ENCODE measurements around the gene CCDC47. TPM values are rescaled to one million over a fixed set of nuclear protein-coding genes. Genes with fewer than 3 reads are reported as not detected.
"Not testable (repeated sequence)": the region's sequence is repeated elsewhere in the genome, so short reads cannot be mapped to it uniquely, and the experiment has no call there.

The CCDC47 gene
- total RNA-seq, 2 experiments from 2014 or later: 47.0 to 54.8 TPM

DNA sequence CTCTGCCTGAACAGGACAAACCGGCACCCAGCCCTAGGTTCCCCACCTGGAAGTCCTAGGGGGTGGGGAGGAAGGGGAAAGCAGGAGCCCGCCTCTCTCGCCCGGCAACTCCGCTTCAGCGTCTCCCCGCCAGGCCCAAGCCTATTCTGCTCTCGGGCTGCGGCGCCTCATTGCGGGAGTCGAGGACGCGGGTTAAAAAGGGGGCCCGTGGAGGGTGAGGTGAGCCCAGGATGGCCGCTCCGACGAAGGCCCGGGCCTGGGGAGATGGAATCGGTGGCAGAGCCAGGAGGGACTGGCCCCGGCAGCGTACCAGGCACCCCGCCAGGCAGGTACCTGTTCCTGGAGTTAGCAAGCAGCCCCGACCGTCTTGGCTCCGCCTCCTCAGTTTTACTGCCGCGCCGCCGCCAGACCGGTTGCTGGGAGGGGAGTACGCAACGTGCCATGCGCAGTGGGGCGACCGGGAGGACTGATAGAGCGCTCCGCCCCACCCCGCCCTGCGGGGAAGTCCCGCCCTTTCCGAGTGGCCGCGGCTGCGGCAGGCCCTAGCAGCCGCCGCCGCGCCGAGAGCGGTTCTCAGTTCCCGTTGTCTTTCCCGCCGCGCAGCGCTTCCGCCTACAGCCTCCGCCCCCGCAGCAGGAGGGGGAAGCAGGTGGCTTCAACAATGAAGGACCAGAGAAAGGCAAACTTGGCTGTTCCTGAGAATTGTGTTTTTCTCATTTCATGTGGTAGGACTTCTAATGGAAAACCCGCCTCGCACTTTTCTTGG lies 31.8 kb downstream of the CCDC47 start, which contains the start of gene STRADA:
Gene STRADA (minus strand): TSS at position 392 of the 766 bp plus-strand sequence. CDS start 13,430 bp downstream, outside the sequence.
- peak within 1 kb of the TSS; percentile 92 for H3K4me3 Mint-ChIP-seq
- peak; percentile 93 for ATAC-seq (ENCODE audit: low read depth)
- POLR2A ChIA-PET: interaction anchor here (0.6 to 3.4 kb wide), 22 partner anchors 10 to 322 kb away, joined by 3 to 56 read pairs (median 5); partner anchors contain the start of genes CCDC47, DDX42, LIMD2 and MAP3K3
- H3K9me3 Mint-ChIP-seq: no peaks in the 10 kb centered on the region
- peaks cover 13% of the 10 kb centered on the region for H3K36me3 Mint-ChIP-seq
- H3K27me3 Mint-ChIP-seq: no peaks in the 10 kb centered on the region
- H3K27ac Mint-ChIP-seq: peak within 1 kb of the TSS; percentile 97
- peaks cover 24% of the 10 kb centered on the region for H3K4me1 Mint-ChIP-seq
- DNase-seq: peak; percentile 97

DNA sequence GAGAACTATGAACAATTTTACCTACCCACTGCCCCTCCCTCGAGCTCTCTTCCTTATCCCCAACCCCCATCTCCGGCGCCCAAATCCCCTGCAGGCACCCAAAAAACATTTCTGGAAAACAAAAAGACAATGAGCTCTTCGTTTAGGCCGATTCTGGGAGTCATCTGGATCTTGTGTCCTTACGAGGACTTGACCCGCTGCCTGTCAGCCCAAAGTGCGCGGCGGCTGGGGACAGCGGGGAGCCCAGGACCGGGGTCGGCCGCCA lies 32.3 kb downstream of the CCDC47 start:
- no peak for ATAC-seq (ENCODE audit: low read depth)

GRCh38 chr17:63740464-63741142 lies 32.8 kb downstream of the CCDC47 start:
- H3K36me3 Mint-ChIP-seq: peaks cover 7% of the 10 kb centered on the region
- POLR2A ChIA-PET: interaction anchor here (0.6 to 3.4 kb wide), 13 partner anchors 11 to 305 kb away, joined by 3 to 56 read pairs (median 5); partner anchors contain the start of genes CCDC47, DDX42, ICAM2 and LIMD2
- H3K4me3 Mint-ChIP-seq: peak overlapping the region; percentile 92
- H3K27me3 Mint-ChIP-seq: no peaks in the 10 kb centered on the region
- no peaks in the 10 kb centered on the region for H3K9me3 Mint-ChIP-seq
- ATAC-seq (ENCODE audit: low read depth) (no peak), DNase-seq (no peak)
- peak overlapping the region; percentile 97 for H3K27ac Mint-ChIP-seq
- H3K4me1 Mint-ChIP-seq: peaks cover 24% of the 10 kb centered on the region

More for the DNA sequence above, 32.3 kb downstream of the CCDC47 start:
- Mint-ChIP-seq H3K4me3 (peak overlapping the region; percentile 92), H3K9me3 (no peaks in the 10 kb centered on the region), H3K4me1 (peaks cover 24% of the 10 kb centered on the region), H3K27me3 (no peaks in the 10 kb centered on the region), H3K36me3 (peaks cover 12% of the 10 kb centered on the region), H3K27ac (peak overlapping the region; percentile 97)
- no peak for DNase-seq
- POLR2A ChIA-PET: interaction anchor here (0.7 to 3.4 kb wide), 12 partner anchors 11 to 305 kb away, joined by 3 to 56 read pairs (median 5); partner anchors contain the start of genes CCDC47, DDX42, LIMD2 and SMARCD2

- H3K27ac Mint-ChIP-seq: no peak overlapping the region
- POLR2A ChIA-PET: interaction anchor here (1.0 kb wide), 1 partner anchor 39 kb away, joined by 3 read pairs; no protein-coding TSS in a partner anchor
- no peak overlapping the region for H3K4me3 Mint-ChIP-seq
- DNase-seq (no peak), ATAC-seq (ENCODE audit: low read depth) (no peak)
- peaks cover 7% of the 10 kb centered on the region for H3K36me3 Mint-ChIP-seq
- no peaks in the 10 kb centered on the region for H3K9me3 Mint-ChIP-seq
- H3K4me1 Mint-ChIP-seq: peaks cover 8% of the 10 kb centered on the region
- H3K27me3 Mint-ChIP-seq: no peaks in the 10 kb centered on the region
Measured at GRCh38 chr17:63735691-63736090, 37.7 kb downstream of the CCDC47 start.

- ATAC-seq (ENCODE audit: low read depth) (no peak), DNase-seq (no peak)
- H3K36me3 Mint-ChIP-seq: peaks cover 17% of the 10 kb centered on the region
- no peak overlapping the region for H3K27ac Mint-ChIP-seq
- no peaks in the 10 kb centered on the region for H3K27me3 Mint-ChIP-seq
- no peaks in the 10 kb centered on the region for H3K9me3 Mint-ChIP-seq
- no peak overlapping the region for H3K4me3 Mint-ChIP-seq
- H3K4me1 Mint-ChIP-seq: peaks cover 6% of the 10 kb centered on the region
- POLR2A ChIA-PET: interaction anchor here (0.9 to 1.5 kb wide), 2 partner anchors 9 to 24 kb away, joined by 4 read pairs; no protein-coding TSS in a partner anchor
Measured at GRCh38 chr17:63722403-63722802, 51.0 kb downstream of the CCDC47 start.

DNA sequence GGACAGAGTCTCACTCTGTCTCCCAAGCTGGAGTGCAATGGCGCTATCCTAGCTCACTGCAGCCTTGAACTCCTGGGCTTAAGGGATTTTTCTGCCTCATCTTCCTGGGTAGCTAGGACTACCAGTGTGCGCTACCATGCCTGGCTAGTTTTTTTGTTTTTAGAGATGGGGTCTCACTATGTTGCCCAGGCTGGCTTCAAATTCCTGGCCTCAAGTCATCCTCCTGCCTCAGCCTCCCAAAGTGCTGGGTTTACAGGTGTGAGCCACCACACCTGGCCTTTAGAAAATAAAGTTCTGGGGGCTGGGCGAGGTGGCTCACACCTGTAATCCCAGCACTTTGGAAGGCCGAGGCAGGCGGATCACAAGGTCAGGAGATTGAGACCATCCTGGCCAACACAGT lies 53.2 kb downstream of the CCDC47 start:
- not testable (repeated sequence) for DNase-seq; H3K4me1 Mint-ChIP-seq; H3K27ac Mint-ChIP-seq; H3K27me3 Mint-ChIP-seq; ATAC-seq (ENCODE audit: low read depth); H3K9me3 Mint-ChIP-seq; H3K4me3 Mint-ChIP-seq
- POLR2A ChIA-PET: interaction anchor here (0.6 to 0.9 kb wide), 2 partner anchors 11 to 20 kb away, joined by 3 read pairs; partner anchors contain the start of gene LIMD2
- peaks cover 11% of the 10 kb centered on the region for H3K36me3 Mint-ChIP-seq

DNA sequence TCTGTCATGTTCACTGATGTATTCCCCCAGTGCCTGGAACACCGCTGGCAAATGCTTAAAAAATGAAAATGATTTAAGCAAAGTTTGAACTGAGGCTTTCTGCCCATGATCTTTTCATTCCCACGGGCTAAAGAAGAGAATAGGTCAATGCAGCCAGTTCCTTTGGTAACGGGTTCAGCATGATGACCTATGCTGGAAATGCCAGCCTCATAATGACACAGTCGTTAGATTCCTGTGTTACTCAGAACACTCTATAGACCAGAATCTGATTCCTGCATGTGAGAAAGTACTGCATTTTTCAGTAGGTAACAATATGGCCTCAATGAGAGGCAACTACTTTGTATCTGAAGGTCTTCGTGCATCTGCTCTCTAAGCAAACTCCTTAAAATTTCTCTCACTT lies 54.4 kb downstream of the CCDC47 start:
- Mint-ChIP-seq H3K27me3 (no peaks in the 10 kb centered on the region), H3K27ac (no peak overlapping the region), H3K4me1 (peaks cover 2% of the 10 kb centered on the region), H3K36me3 (peaks cover 11% of the 10 kb centered on the region), H3K9me3 (no peaks in the 10 kb centered on the region), H3K4me3 (no peak overlapping the region)
- POLR2A ChIA-PET: no interaction called here
- DNase-seq (no peak), ATAC-seq (ENCODE audit: low read depth) (no peak)

DNA sequence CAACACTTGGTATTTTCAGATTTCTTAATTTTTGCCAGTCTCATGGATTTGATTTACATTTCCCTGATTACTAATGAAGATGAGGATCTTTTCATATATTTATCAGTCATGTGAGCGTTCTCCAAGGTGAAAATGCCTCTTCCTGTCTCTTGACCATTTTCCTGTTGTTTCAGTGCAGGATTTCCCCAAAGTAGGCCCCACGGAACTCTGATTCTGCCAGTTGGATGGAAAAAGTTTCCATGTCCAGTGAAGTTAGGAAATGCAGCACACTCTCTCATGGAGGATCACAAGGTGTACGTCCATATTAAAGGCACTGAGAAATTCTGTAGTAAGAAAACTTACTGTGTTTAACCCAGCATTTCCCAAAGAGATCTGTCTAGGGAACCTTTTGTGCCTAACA lies 57.0 kb downstream of the CCDC47 start:
- POLR2A ChIA-PET: interaction anchor here (1.8 kb wide), 1 partner anchor 9 kb away, joined by 5 read pairs; no protein-coding TSS in a partner anchor
- Mint-ChIP-seq H3K4me3 (no peak overlapping the region), H3K9me3 (no peaks in the 10 kb centered on the region), H3K4me1 (peaks cover 2% of the 10 kb centered on the region), H3K36me3 (peaks cover 17% of the 10 kb centered on the region), H3K27me3 (no peaks in the 10 kb centered on the region), H3K27ac (no peak overlapping the region)
- no peak for DNase-seq
- ATAC-seq (ENCODE audit: low read depth): no peak

- no peak for DNase-seq
- H3K4me1 Mint-ChIP-seq: peaks cover 10% of the 10 kb centered on the region
- H3K27ac Mint-ChIP-seq: no peak overlapping the region
- peaks cover 17% of the 10 kb centered on the region for H3K36me3 Mint-ChIP-seq
- no peak for ATAC-seq (ENCODE audit: low read depth)
- POLR2A ChIA-PET: interaction anchor here (1.2 to 1.9 kb wide), 2 partner anchors 7 to 11 kb away, joined by 4 read pairs; no protein-coding TSS in a partner anchor
- no peak overlapping the region for H3K4me3 Mint-ChIP-seq
- no peaks in the 10 kb centered on the region for H3K27me3 Mint-ChIP-seq
- no peaks in the 10 kb centered on the region for H3K9me3 Mint-ChIP-seq
Measured at GRCh38 chr17:63714550-63715277, 58.7 kb downstream of the CCDC47 start.

DNA sequence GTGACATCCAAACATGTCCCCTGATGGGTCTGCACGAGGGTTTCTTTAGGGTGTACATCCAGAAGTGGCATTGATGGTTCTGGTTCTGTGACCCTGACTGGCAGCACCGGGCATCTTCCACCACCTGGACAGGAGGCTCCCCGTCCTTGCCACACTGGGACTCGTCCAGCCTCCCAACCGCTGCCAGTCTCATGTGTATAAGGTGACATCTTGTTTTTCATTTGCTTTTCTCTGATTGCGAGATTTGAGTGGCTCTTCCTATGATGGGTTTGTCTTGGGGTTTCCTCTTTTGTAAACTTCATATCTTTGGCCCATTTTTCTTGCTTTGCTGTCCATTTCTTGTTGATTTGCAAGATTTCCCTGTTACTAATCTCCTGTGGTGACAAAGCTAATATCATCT lies 64.3 kb downstream of the CCDC47 start:
- Mint-ChIP-seq H3K27me3 (no peaks in the 10 kb centered on the region), H3K9me3 (no peaks in the 10 kb centered on the region), H3K4me1 (peaks cover 50% of the 10 kb centered on the region), H3K27ac (peak overlapping the region; percentile 38), H3K4me3 (no peak overlapping the region), H3K36me3 (peaks cover 18% of the 10 kb centered on the region)
- DNase-seq (no peak), ATAC-seq (ENCODE audit: low read depth) (no peak)
- POLR2A ChIA-PET: interaction anchor here (1.8 to 6.9 kb wide), 5 partner anchors 8 to 65 kb away, joined by 5 to 100 read pairs (median 17); partner anchors contain the start of genes CCDC47, DDX42 and LIMD2

DNA sequence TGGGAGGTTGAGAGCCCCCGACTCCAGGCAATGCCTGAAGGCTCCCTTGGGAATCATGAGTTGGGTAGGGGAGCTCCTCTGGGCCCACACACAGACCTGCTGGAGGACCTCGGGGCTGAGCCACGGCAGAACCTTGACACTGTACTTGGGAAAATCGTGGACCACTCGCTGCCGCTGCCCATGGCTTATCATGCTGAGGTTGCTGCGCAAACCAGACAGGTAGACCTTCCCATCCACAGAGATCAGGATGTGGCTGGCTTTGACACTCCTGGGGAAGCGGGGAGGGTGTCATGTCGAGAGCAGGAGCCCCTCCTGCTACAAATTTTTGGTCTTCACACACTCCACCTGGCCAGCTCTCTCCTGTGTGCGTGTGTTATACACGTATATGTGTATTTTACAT lies 66.2 kb downstream of the CCDC47 start:
- H3K4me1 Mint-ChIP-seq: peaks cover 64% of the 10 kb centered on the region
- peak overlapping the region; percentile 82 for H3K27ac Mint-ChIP-seq
- H3K9me3 Mint-ChIP-seq: no peaks in the 10 kb centered on the region
- no peak for ATAC-seq (ENCODE audit: low read depth)
- POLR2A ChIA-PET: interaction anchor here (0.6 to 6.9 kb wide), 8 partner anchors 9 to 85 kb away, joined by 3 to 100 read pairs (median 5); partner anchors contain the start of gene MAP3K3
- H3K4me3 Mint-ChIP-seq: peak overlapping the region; percentile 62
- H3K27me3 Mint-ChIP-seq: no peaks in the 10 kb centered on the region
- DNase-seq: no peak
- peaks cover 22% of the 10 kb centered on the region for H3K36me3 Mint-ChIP-seq

GRCh38 chr17:63706336-63707082 lies 66.9 kb downstream of the CCDC47 start:
- peaks cover 69% of the 10 kb centered on the region for H3K4me1 Mint-ChIP-seq
- H3K36me3 Mint-ChIP-seq: peaks cover 21% of the 10 kb centered on the region
- POLR2A ChIA-PET: interaction anchor here (0.7 to 6.9 kb wide), 10 partner anchors 9 to 137 kb away, joined by 3 to 100 read pairs (median 4); partner anchors contain the start of genes CCDC47, DDX42 and MAP3K3
- DNase-seq (no peak), ATAC-seq (ENCODE audit: low read depth) (no peak)
- H3K27ac Mint-ChIP-seq: peak overlapping the region; percentile 82
- H3K9me3 Mint-ChIP-seq: no peaks in the 10 kb centered on the region
- H3K27me3 Mint-ChIP-seq: no peaks in the 10 kb centered on the region
- H3K4me3 Mint-ChIP-seq: peak overlapping the region; percentile 62
